SK-N-SH treated with all-trans-retinoic acid at 6 μM for 48 hours (cell line): Measurements from ENCODE around the gene HAPSTR1.

ENCODE experiments used
- ATAC-seq: fragments of 200-7000 bp; cut with Tn5 transposase; 3 replicates; pipeline ENCODE4 v1.9.1; 2020; ENCODE audit warnings: mild to moderate bottlenecking, moderate library complexity
- ARNTL ChIP-seq: fragments of 450-650 bp; formaldehyde crosslinking; IDR thresholded peaks from 2 replicates; pipeline ENCODE4 v1.5.0; 2020; ENCODE audit warnings: low read depth, mild to moderate bottlenecking, moderate library complexity, borderline replicate concordance
- BACH2 ChIP-seq: fragments of 250-450 bp; sonication (Bioruptor Pico); IDR thresholded peaks from 2 replicates; pipeline ENCODE4 v1.9.0; 2021; ENCODE audit warnings: mild to moderate bottlenecking, borderline replicate concordance
- CREB5 ChIP-seq: fragments of 250-450 bp; sonication (Bioruptor Pico); IDR thresholded peaks from 2 replicates; pipeline ENCODE4 v1.5.1; 2020; ENCODE audit warnings: low read depth, mild to moderate bottlenecking, moderate library complexity
- CSDC2 ChIP-seq: fragments of 250-450 bp; sonication (Bioruptor Pico); IDR thresholded peaks from 2 replicates; pipeline ENCODE4 v1.5.0; 2020; ENCODE audit warnings: mild to moderate bottlenecking, moderate library complexity
- CSRNP3 ChIP-seq: fragments of 250-450 bp; sonication (Bioruptor Pico); IDR thresholded peaks from 2 replicates; pipeline ENCODE4 v1.5.1; 2021; ENCODE audit warnings: mild to moderate bottlenecking, moderate library complexity
- ESRRG ChIP-seq: fragments of 250-450 bp; sonication (Bioruptor Pico); IDR thresholded peaks from 2 replicates; pipeline ENCODE4 v1.6.1; 2021; ENCODE audit warnings: mild to moderate bottlenecking
- GLIS3 ChIP-seq: fragments of 250-450 bp; sonication (Bioruptor Pico); IDR thresholded peaks from 2 replicates; pipeline ENCODE4 v1.5.0; 2020; ENCODE audit warnings: mild to moderate bottlenecking, moderate library complexity
- ISL1 ChIP-seq: fragments of 250-450 bp; sonication (Bioruptor Pico); IDR thresholded peaks from 2 replicates; pipeline ENCODE4 v2.1.2; 2022; ENCODE audit warnings: mild to moderate bottlenecking, moderate library complexity
- OSR1 ChIP-seq: fragments of 250-450 bp; sonication (Bioruptor Pico); IDR thresholded peaks from 2 replicates; pipeline ENCODE4 v1.8.0; 2022; ENCODE audit warnings: moderate library complexity, mild to moderate bottlenecking, inconsistent platforms
- PATZ1 ChIP-seq: fragments of 250-450 bp; sonication (Bioruptor Pico); IDR thresholded peaks from 2 replicates; pipeline ENCODE4 v1.8.0; 2020; ENCODE audit warnings: mild to moderate bottlenecking, moderate library complexity, borderline replicate concordance
- POU6F1 ChIP-seq: fragments of 250-450 bp; sonication (Bioruptor Pico); IDR thresholded peaks from 2 replicates; pipeline ENCODE4 v1.8.0; 2021; ENCODE audit warnings: low read depth, mild to moderate bottlenecking, moderate library complexity, borderline replicate concordance
- PPARA ChIP-seq: fragments of 250-450 bp; sonication (Bioruptor Pico); IDR thresholded peaks from 2 replicates; pipeline ENCODE4 v1.5.0; 2020; ENCODE audit warnings: mild to moderate bottlenecking, borderline replicate concordance
- RARB ChIP-seq: fragments of 250-450 bp; sonication (Bioruptor Pico); IDR thresholded peaks from 2 replicates; pipeline ENCODE4 v1.8.0; 2021; ENCODE audit warnings: mild to moderate bottlenecking, moderate library complexity
- SNAI2 ChIP-seq: fragments of 250-450 bp; sonication (Bioruptor Pico); IDR thresholded peaks from 2 replicates; pipeline ENCODE4 v1.5.0; 2020; ENCODE audit warnings: mild to moderate bottlenecking, moderate library complexity
- TCF4 ChIP-seq: fragments of 250-450 bp; sonication (Bioruptor Pico); IDR thresholded peaks from 2 replicates; pipeline ENCODE4 v1.8.0; 2021; ENCODE audit warnings: mild to moderate bottlenecking, moderate library complexity, borderline replicate concordance
- TOX ChIP-seq: fragments of 250-450 bp; sonication (Bioruptor Pico); IDR thresholded peaks from 2 replicates; pipeline ENCODE4 v1.8.0; 2021; ENCODE audit warnings: mild to moderate bottlenecking, moderate library complexity, borderline replicate concordance
- TSHZ2 ChIP-seq: fragments of 250-450 bp; sonication (Bioruptor Pico); IDR thresholded peaks from 2 replicates; pipeline ENCODE4 v1.5.0; 2020; ENCODE audit warnings: mild to moderate bottlenecking, moderate library complexity
- ZC3H10 ChIP-seq: fragments of 250-450 bp; sonication (Bioruptor Pico); IDR thresholded peaks from 2 replicates; pipeline ENCODE4 v1.5.1; 2021; ENCODE audit warnings: mild to moderate bottlenecking, moderate library complexity
- ZFP3 ChIP-seq: fragments of 250-450 bp; sonication (Bioruptor Pico); IDR thresholded peaks from 2 replicates; pipeline ENCODE4 v1.5.0; 2020; ENCODE audit warnings: mild to moderate bottlenecking, moderate library complexity
- ZFP30 ChIP-seq: fragments of 450-650 bp; formaldehyde crosslinking; IDR thresholded peaks from 2 replicates; pipeline ENCODE4 v1.5.0; 2022; ENCODE audit warnings: mild to moderate bottlenecking, moderate library complexity
- ZNF565 ChIP-seq: fragments of 450-650 bp; formaldehyde crosslinking; conservative IDR thresholded peaks from 2 replicates; pipeline ENCODE4 v1.5.0; 2020; ENCODE audit warnings: low read depth, mild to moderate bottlenecking, moderate library complexity
- ZNF70 ChIP-seq: fragments of 450-650 bp; formaldehyde crosslinking; IDR thresholded peaks from 2 replicates; pipeline ENCODE4 v1.5.0; 2020; ENCODE audit warnings: mild to moderate bottlenecking, moderate library complexity
- ZNF8 ChIP-seq: fragments of 450-650 bp; formaldehyde crosslinking; IDR thresholded peaks from 2 replicates; pipeline ENCODE4 v1.5.0; 2020; ENCODE audit warnings: mild to moderate bottlenecking, moderate library complexity

The HAPSTR1 gene

GRCh38 chr16:9065077-9065476 is 26.4 kb upstream of the HAPSTR1 start:
- ATAC-seq: no peak
- TF ChIP-seq PATZ1 (CRISPR knock-in tag) (no peak), ZFP3 (CRISPR knock-in tag) (no peak), ISL1 (no peak), ZNF8 (CRISPR knock-in tag) (no peak), OSR1 (CRISPR knock-in tag) (no peak)

GRCh38 chr16:9068886-9069285 is 22.6 kb upstream of the HAPSTR1 start:
- TF ChIP-seq ZNF70 (no peak), PPARA (CRISPR knock-in tag) (no peak), ARNTL (CRISPR knock-in tag) (no peak)
- ATAC-seq: no peak

GRCh38 chr16:9070254-9070653 is 21.2 kb upstream of the HAPSTR1 start:
- ATAC-seq: no peak
- TF ChIP-seq ARNTL (CRISPR knock-in tag): no peak
- TF ChIP-seq ZNF8 (CRISPR knock-in tag): no peak
- TF ChIP-seq ZC3H10 (CRISPR knock-in tag): no peak
- TF ChIP-seq ZFP30: no peak
- no peak for TF ChIP-seq PPARA (CRISPR knock-in tag)
- TF ChIP-seq ZNF565 (CRISPR knock-in tag): no peak
- TF ChIP-seq CSRNP3 (CRISPR knock-in tag): no peak
- no peak for TF ChIP-seq CSDC2 (CRISPR knock-in tag)
- no peak for TF ChIP-seq TOX
- no peak for TF ChIP-seq ISL1
- no peak for TF ChIP-seq ESRRG
- no peak for TF ChIP-seq OSR1 (CRISPR knock-in tag)
- TF ChIP-seq TCF4 (CRISPR knock-in tag): no peak
- no peak for TF ChIP-seq SNAI2
- TF ChIP-seq POU6F1: no peak
- no peak for TF ChIP-seq RARB (CRISPR knock-in tag)
- TF ChIP-seq ZNF70: no peak
- no peak for TF ChIP-seq CREB5 (CRISPR knock-in tag)
- TF ChIP-seq ZFP3 (CRISPR knock-in tag): no peak

GRCh38 chr16:9071377-9071776 is 20.1 kb upstream of the HAPSTR1 start:
- ATAC-seq: no peak
- TF ChIP-seq ZFP3 (CRISPR knock-in tag) (no peak), ISL1 (no peak), ESRRG (no peak), ZNF8 (CRISPR knock-in tag) (no peak), TSHZ2 (no peak), GLIS3 (CRISPR knock-in tag) (no peak), ZC3H10 (CRISPR knock-in tag) (no peak), ZFP30 (no peak), ZNF565 (CRISPR knock-in tag) (no peak), CSRNP3 (CRISPR knock-in tag) (no peak), CSDC2 (CRISPR knock-in tag) (no peak), PATZ1 (CRISPR knock-in tag) (no peak), CREB5 (CRISPR knock-in tag) (no peak), BACH2 (CRISPR knock-in tag) (no peak)
